ENCODE data around the gene NAT14.
A peak's percentile ranks its signal among the peaks of the same experiment; 100 is the strongest.
"Not testable (repeated sequence)": the region's sequence is repeated elsewhere in the genome, so short reads cannot be mapped to it uniquely, and the experiment has no call there.

Gene NAT14

DNA sequence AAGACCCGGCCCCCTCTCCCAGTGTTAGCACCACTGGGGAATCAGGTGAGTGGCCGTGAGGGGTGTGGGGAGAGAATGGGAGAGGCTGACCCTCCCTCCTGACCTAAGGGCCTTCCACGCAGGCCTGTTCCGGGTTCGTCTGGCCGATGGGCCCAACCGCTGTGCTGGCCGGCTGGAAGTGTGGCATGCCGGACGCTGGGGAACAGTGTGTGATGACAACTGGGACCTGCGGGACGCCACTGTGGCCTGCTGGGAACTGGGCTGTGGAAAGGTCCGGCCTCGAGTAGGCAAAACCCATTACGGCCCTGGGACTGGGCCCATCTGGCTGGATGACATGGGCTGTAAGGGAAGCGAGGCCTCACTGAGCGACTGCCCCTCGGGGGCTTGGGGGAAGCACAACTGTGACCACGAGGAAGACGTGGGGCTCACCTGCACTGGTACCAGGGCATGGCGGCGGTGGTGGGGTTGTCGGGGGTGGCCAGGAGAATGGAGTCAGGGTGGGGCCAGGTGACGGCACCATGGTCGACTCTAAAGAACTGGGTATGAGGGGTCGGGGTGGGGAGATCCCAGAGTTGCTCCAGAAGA is 15.5 kb downstream of the NAT14 start:
- no peak for DNase-seq

GRCh38 chr19:55502197-55502952 is 17.4 kb downstream of the NAT14 start:
- DNase-seq = no peak

GRCh38 chr19:55503157-55503501 is 18.1 kb downstream of the NAT14 start:
- no peak for DNase-seq

DNA sequence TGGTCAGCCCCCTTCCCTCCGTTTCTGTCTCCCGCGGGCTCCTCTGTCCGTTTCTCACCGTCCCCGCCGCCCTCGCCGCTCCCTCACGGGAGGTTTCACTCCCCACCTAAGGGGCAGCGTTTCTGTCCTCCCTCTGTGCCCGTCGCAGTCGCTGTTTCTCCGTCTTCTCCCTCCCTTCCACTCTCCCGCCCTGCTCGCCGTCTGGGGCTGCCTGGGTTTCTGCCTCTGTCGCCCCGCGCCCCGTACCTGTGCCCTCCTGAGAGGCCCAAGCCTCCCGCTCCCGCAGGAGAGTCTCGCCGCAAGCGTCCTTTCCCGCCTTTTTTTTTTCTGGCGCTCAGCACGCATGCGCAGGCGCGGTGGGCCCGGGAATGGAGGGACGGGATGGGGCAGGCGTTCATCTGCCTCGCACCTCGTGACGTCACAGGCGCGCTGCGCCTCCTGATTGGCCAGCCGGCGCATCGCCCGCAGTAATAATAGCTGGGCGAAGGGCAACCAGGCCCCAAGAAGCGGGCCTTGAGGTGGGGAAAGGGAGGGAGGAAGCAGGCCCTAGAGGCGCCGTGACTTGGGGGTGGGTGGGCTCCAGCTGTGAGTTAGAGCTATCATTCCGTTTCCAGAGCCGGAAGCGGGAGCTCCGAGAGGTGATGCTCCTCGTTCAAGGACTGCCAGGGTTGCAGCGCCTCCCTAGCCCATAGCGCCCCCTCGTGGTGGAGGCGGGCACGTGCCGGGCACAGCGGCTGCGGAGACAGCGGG is 18.7 kb downstream of the NAT14 start:
- DNase-seq = peak; percentile 90

DNA sequence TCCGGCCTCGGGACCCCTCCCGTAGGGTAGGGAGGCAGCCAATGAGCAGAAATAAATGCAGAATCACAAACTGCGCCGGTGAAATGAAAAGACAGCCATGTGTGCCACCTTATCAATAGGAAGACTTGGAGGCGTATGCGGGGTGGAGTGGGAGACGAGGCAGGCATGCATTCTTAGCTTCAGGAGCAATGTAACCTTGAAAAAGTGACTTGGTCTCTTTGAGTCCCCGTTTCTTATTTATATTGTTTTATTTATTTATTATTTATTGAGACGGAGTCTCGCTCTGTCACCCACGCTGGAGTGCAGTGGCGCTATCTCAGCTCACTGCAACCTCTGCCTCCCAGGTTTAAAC is 19.2 kb downstream of the NAT14 start:
- no peak for DNase-seq

- DNase-seq = no peak
Measured at GRCh38 chr19:55504981-55505380, 20.0 kb downstream of the NAT14 start.

- no peak for DNase-seq
Measured at GRCh38 chr19:55508120-55508519, 23.1 kb downstream of the NAT14 start.

DNA sequence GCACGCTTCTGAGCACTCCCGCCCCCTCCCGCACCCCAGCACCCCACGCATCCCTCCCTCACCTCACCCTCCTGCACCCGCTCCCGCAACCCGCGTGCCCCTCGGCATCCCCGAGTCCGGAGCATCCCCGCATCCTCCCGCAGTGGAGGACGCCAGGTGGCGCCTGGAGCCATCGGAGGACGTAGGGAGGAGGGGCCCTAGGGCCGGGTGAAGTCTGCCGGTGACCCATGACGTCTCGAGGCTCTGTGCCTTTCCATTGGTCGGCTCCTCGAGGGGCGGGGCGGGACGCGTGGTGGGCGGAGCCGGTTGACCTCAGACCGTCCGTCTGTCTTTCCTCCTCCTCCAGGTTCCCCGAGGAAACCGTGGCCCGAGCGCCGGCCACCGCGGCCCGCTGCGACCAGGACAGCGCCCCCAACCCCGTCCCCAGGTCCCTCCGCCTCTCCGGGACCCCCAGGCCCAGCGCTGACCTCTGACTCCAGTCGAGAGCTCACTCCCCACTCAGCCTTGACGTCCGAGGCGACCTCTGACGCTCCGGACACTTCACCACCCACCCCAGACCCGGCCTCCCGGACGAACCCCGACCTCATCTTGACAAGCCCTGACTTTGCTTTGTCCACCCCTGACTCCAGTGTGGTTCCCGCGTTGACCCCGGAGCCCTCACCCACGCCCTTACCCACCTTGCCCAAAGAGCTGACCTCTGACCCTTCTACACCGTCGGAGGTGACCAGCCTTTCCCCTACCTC is 32.1 kb downstream of the NAT14 start:
- peak; percentile 83 for DNase-seq

DNA sequence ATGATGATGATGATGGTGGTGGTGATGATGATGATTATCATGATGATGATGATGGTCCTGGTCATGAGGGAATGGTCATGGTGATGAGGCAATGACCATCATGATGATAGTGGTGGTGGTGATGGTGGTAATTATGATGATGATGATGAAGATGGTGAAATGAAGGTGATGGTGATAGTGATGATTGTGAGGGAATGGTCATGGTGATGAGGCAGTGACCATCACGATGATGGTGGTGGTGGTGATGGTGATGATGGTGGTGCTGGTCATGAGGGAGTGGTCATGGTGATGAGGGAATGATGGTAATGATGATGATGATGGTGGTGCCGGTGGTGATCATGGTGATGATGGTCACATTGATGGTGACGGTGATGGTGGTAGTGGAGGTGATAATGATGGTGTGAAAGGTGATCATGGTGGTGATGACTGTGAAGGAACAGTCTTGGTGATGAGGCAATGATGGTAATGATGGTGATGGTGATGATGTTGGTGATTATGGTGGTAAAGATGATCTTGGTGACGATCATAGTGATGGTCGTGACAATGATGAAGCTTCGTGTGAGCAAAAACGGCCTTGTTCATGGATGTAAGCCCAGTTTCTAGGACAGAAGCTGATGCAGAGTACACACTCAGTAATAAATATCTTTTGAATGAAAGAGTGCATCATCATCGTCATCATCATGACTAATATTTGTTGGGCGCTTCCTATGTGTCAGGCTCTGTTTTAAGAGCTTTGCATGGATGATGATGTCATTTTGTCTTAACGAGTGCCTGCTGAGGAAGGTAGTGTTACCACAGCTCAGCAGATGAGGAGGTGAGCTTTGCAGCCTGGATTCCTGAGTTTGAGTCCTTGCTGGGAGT is 34.7 kb downstream of the NAT14 start:
- no peak for DNase-seq

DNA sequence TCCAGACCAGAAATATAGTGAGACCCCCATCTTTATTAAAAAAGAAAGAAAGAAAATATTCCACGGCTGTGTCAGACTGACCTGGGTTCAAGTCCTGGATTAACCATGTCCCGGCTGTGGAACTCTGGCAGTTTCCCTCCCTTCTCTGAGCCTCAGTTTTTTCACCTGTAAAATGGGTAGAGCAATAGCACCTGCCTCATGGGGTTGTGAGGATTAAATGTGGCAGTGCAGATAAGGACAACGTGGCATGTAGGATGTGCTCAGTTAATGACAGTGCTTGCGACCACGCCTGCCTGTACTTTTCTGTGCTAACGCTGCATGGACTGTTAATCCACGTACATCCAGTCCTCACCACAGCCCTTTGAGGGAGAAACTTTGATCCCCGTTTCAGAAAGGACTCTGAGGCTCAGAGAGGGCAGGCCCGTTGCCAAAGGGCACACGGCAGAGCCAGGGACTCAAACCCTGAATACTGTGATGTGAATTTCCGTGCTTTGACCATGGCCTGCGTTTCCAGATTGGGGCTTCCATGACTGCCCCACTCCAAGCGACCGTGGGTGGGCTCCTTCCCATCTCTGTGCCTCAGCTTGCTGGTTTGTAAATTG is 35.8 kb downstream of the NAT14 start:
- DNase-seq = no peak

GRCh38 chr19:55525289-55526101 is 40.5 kb downstream of the NAT14 start:
- DNase-seq = no peak

DNA sequence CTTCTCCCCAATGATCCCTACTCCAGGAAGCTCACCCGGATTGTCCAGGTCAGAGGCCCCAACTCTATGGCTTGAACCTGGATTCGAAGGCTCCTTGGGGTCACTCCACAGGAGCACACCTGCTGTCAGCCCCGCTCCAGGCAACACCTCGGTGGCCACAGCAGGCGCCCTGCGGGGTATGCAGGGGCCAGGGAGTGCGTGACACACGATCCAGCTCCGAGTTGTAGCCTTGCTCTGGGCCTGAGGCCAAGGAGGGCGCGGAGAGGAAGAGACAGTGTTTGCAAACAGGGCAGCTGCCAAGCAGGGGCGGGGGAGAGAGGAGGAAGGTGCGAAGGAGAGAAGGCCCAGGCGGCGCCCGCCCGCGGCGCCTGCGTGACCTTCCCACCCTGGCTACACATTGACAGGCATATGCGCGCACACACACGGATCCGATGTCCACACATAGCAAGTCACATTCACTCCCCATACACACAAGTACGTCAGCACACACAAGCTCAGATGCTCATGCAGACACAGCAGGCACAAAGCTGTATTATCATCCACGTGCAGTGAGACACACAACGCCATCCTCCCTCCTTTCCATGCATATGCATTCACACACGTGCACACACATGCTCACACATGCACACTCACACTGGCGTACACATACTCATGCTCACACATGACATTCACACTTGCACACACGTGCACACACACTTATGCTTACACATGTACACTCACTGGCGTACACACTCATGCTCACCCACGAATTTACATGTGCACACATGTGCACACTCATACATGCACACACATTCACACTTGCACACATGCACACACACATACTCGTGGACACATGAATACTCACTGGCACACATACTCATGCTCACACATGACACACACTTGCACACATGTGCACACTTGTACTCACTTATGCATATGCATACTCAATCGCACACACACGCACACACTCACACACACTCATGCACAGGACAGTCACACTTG is 41.5 kb downstream of the NAT14 start:
- peak; percentile 71 for DNase-seq

DNA sequence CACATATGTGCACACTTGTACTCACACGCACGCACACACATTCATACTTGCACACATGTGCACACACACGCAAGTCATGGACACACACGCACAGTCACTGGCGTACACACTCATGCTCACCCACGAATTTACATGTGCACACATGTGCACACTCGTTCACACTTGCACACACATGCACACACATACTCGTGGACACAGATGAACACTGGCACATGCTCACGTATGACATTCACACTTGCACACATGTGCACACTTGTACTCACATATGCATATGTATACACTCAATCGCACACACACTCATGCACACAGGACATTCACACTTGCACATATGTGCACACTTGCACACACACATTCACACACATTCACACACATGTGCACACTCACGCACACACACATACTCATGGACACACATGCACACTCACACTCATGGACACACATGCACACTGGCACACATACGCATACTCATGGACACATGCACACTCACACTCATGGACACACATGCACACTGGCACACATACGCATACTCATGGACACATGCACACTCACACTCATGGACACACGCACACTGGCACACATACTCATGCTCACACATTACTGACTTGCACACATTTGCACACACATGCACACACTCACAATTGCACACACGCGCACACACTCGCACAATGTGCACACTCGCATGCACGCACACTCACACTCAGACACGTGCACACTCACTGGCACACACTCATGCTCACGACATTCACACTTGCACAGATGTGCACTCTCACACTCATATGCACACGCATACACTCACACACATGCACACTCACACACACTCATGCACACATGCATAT is 42.4 kb downstream of the NAT14 start:
- DNase-seq = no peak

- no peak for DNase-seq
Measured at GRCh38 chr19:55528030-55528803, 43.2 kb downstream of the NAT14 start.

DNA sequence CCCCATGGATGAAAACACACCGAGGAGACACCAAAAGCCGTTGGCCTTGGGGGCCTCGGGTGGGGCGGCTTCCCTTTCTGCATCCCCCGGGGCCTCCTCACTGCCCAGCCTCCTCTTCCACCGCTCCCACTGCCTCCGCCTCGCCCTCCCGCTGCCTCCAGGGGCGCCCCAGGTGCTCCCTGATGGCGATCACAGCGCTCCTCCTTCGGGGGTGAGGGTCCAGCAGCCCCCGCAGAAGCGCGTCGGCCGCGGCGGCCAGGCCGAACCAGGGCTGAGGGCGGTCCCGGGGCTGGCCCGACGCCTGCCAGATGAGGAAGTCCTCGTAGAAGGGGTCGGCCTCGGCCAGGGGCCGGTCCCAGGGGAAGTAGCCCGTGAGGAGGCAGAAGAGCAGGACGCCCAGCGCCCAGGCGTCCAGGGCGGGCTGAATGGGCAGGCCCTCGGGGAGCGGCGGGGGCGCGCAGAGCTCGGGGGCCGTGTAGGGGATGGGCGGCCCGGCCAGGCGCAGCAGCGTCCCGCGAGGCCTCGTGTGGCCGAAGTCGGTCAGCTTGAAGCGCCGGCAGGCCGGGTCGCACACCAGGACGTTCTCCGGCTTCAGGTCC is 44.7 kb downstream of the NAT14 start:
- no peak for DNase-seq

GRCh38 chr19:55530996-55531395 is 46.0 kb downstream of the NAT14 start:
- DNase-seq = no peak

- not testable (repeated sequence) for DNase-seq
Measured at GRCh38 chr19:55534280-55534679, 49.3 kb downstream of the NAT14 start.

Measured in right kidney (tissue), 1 donor.